ENCODE results near the gene BARHL1. TPM values are rescaled to one million over a fixed set of nuclear protein-coding genes. Genes with fewer than 3 reads are reported as not detected.

The BARHL1 gene
- total and polyA plus RNA-seq, 4 donors = not detected

- TF ChIP-seq CTCF (IDR thresholded peaks at IDR 0.05; ENCODE audit: control extremely low read depth, extremely low read depth) = no peak
- Histone ChIP-seq H3K4me3 (no peak overlapping the region), H3K9ac (ENCODE audit: insufficient read depth in 1 of 2, low read length in 2 of 2) (no peak overlapping the region), H3K27me3 (ENCODE audit: control insufficient read depth in 3 of 3, insufficient read depth in 3 of 3, low read length in 2 of 3) (no peaks in the 10 kb centered on the region), H3K4me1 (ENCODE audit: control insufficient read depth in 5 of 5, insufficient read depth in 5 of 5, low read length in 5 of 5) (no peaks in the 10 kb centered on the region), H3K27ac (ENCODE audit: low read depth in 1 of 2, low read length in 1 of 2) (no peak overlapping the region), H3K9me3 (ENCODE audit: control insufficient read depth in 4 of 4, insufficient read depth in 3 of 4, low read length in 3 of 4) (no peaks in the 10 kb centered on the region), H3K36me3 (ENCODE audit: control insufficient read depth in 4 of 4, insufficient read depth in 4 of 4, low read length in 4 of 4) (peaks cover 20 to 42% (median 34%) of the 10 kb centered on the region in 4 donors)
- ATAC-seq (ENCODE audit: insufficient read depth, low FRiP score) (no peak), DNase-seq (no peak)
- WGBS, 2 donors = 92 to 95% methylated on average over 5 of the region's 5 CpGs
Observed at GRCh38 chr9:132626285-132626684, 43.9 kb downstream of the BARHL1 start.

GRCh38 chr9:132627106-132627505, 44.7 kb downstream of the BARHL1 start:
- WGBS, 2 donors = 80 to 82% methylated on average over 7 of the region's 7 CpGs
- no peak overlapping the region for H3K4me3 ChIP-seq
- ATAC-seq (ENCODE audit: insufficient read depth, low FRiP score) (no peak), DNase-seq (peak in 1 of 3 donors; percentile 14)
- H3K4me1 ChIP-seq (ENCODE audit: control insufficient read depth in 5 of 5, insufficient read depth in 5 of 5, low read length in 5 of 5) = no peaks in the 10 kb centered on the region
- no peak for TF ChIP-seq CTCF (IDR thresholded peaks at IDR 0.05; ENCODE audit: control extremely low read depth, extremely low read depth)
- H3K27ac ChIP-seq (ENCODE audit: low read depth in 1 of 2, low read length in 1 of 2) = no peak overlapping the region
- H3K9me3 ChIP-seq (ENCODE audit: control insufficient read depth in 4 of 4, insufficient read depth in 3 of 4, low read length in 3 of 4) = no peaks in the 10 kb centered on the region
- no peaks in the 10 kb centered on the region for H3K27me3 ChIP-seq (ENCODE audit: control insufficient read depth in 3 of 3, insufficient read depth in 3 of 3, low read length in 2 of 3)
- H3K36me3 ChIP-seq (ENCODE audit: control insufficient read depth in 4 of 4, insufficient read depth in 4 of 4, low read length in 4 of 4) = peaks cover 17 to 42% (median 34%) of the 10 kb centered on the region in 4 donors
- H3K9ac ChIP-seq (ENCODE audit: insufficient read depth in 1 of 2, low read length in 2 of 2) = no peak overlapping the region

- no peak overlapping the region for H3K27ac ChIP-seq (ENCODE audit: low read depth in 1 of 2, low read length in 1 of 2)
- no peak for DNase-seq
- no peak overlapping the region for H3K4me3 ChIP-seq
- no peak for TF ChIP-seq CTCF (IDR thresholded peaks at IDR 0.05; ENCODE audit: control extremely low read depth, extremely low read depth)
- WGBS, 2 donors = 94 to 95% methylated on average over 11 of the region's 11 CpGs
- H3K4me1 ChIP-seq (ENCODE audit: control insufficient read depth in 5 of 5, insufficient read depth in 5 of 5, low read length in 5 of 5) = no peaks in the 10 kb centered on the region
- H3K9ac ChIP-seq (ENCODE audit: insufficient read depth in 1 of 2, low read length in 2 of 2) = no peak overlapping the region
- H3K36me3 ChIP-seq (ENCODE audit: control insufficient read depth in 4 of 4, insufficient read depth in 4 of 4, low read length in 4 of 4) = peaks cover 17 to 39% (median 31%) of the 10 kb centered on the region in 4 donors
- H3K9me3 ChIP-seq (ENCODE audit: control insufficient read depth in 4 of 4, insufficient read depth in 3 of 4, low read length in 3 of 4) = no peaks in the 10 kb centered on the region
- H3K27me3 ChIP-seq (ENCODE audit: control insufficient read depth in 3 of 3, insufficient read depth in 3 of 3, low read length in 2 of 3) = no peaks in the 10 kb centered on the region
- no peak for ATAC-seq (ENCODE audit: insufficient read depth, low FRiP score)
Observed at GRCh38 chr9:132627594-132627993, 45.2 kb downstream of the BARHL1 start.

- ATAC-seq (ENCODE audit: insufficient read depth, low FRiP score) = no peak
- WGBS, 2 donors = 95% methylated on average over 8 of the region's 8 CpGs
- H3K36me3 ChIP-seq (ENCODE audit: control insufficient read depth in 4 of 4, insufficient read depth in 4 of 4, low read length in 4 of 4) = peaks cover 17 to 39% (median 29%) of the 10 kb centered on the region in 4 donors
Observed at GRCh38 chr9:132628746-132629145, 46.3 kb downstream of the BARHL1 start.

More at GRCh38 chr9:132628746-132629145, 46.3 kb downstream of the BARHL1 start:
- H3K4me1 ChIP-seq (ENCODE audit: control insufficient read depth in 5 of 5, insufficient read depth in 5 of 5, low read length in 5 of 5) = no peaks in the 10 kb centered on the region
- no peak overlapping the region for H3K27ac ChIP-seq (ENCODE audit: low read depth in 1 of 2, low read length in 1 of 2)
- no peaks in the 10 kb centered on the region for H3K9me3 ChIP-seq (ENCODE audit: control insufficient read depth in 4 of 4, insufficient read depth in 3 of 4, low read length in 3 of 4)
- no peak for TF ChIP-seq CTCF (IDR thresholded peaks at IDR 0.05; ENCODE audit: control extremely low read depth, extremely low read depth)
- no peaks in the 10 kb centered on the region for H3K27me3 ChIP-seq (ENCODE audit: control insufficient read depth in 3 of 3, insufficient read depth in 3 of 3, low read length in 2 of 3)
- no peak overlapping the region for H3K4me3 ChIP-seq
- DNase-seq = no peak
- no peak overlapping the region for H3K9ac ChIP-seq (ENCODE audit: insufficient read depth in 1 of 2, low read length in 2 of 2)
